GM19395 (cell line): ENCODE data around the gene CD93.

Experiments used
- ATAC-seq: cut with Tn5 transposase; IDR thresholded peaks from one replicate; pipeline ENCODE4 v1.9.1; 2021; ENCODE audit warnings: mild to moderate bottlenecking, moderate library complexity; ENCODE audit not compliant: unreplicated experiment

The CD93 gene

DNA sequence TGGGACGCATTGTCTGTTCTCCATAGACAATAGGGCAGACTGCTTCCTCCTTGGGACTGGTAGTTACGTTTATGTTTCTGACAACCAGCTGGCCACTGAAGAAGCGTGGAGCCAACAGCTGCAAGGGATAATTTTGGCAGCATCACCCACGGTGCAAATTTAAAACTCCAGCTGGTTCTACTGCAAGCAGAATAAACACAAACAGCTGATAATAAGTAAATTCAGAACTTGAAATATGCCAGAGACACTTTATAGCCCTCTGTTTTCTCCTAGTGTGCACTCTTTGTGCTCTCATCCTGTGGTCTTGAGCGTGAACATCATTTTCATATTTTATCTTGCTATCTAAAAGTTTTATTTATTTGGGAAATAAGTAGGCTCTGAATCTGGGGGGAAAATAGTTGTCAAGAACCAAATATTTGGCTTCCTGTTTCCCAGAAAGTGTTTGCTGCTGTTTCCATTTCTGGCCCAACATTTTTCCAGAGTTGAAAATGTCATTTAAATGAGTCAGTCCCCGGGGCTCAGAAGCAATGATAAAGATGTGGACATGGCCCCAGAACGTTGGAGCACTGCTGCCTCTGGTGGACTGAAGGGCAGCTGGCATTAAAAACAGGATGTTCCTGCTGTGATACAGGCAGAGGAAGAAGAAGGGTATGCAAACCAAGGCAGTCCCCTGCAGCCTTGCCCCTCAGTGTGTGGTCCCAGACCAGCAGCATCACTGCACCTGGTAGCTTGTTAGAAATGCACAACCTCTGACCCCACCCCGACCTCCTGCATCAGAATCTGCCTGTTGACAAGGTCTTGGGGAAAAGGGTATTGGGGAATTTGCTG, 24.2 kb downstream of the CD93 start:
- ATAC-seq: no peak

DNA sequence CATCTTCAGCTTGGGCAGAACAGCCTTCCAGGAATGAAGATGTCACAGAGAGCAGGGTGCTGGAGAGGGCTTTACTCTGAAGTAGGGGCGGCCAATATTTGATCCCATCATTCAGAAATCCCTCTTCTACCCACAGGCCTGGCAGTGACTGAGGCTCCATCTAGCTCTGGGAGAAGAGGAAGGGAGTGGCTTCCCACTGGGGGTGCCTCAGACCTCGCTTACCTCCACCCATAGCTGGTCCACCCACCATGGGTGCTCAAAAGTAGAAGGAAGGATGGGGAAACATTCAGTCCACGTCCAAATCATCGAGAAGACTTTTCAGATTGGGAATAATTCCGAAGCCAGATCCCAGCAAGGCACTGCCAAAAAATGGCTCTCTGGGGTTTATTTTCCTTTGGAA, 24.9 kb downstream of the CD93 start:
- ATAC-seq: no peak

DNA sequence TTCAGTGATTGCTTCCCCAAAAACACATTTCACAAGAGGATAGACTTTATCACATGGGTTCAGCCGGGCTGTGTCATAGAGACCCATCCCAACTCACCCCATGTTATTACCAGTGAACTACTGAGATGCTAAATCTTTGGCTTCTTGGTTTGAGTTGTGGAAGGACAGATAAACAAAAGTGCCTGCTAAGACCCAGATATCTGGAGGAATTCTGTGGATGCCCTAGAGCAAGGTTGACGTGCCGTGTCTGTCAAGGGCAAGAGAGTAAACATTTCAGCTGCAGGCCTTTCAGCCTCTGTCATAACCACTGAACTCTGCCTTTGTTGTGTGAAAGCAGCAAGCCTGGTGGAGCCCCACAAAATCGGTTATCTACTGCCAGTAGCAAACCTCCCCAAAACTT, 25.5 kb downstream of the CD93 start:
- ATAC-seq: no peak

DNA sequence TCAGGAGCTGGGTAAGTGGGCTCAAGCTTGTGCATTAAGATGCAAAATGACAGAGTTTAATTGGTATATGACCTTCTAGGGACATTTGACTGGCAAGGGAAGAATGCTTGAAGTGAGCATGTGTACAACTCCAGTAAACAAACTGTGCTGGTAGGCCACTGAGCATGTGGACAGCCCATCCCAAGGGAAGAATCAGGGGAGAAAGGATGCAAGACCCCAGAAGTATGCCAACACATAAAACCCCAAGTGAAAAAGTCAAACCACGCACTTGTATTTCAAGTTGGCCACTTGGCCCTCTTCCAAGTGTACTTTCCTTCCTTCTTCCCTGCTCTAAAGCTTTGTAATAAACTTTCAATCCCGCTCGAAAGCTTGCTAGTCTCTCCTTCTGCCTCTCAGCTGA, 26.3 kb downstream of the CD93 start:
- no peak for ATAC-seq

DNA sequence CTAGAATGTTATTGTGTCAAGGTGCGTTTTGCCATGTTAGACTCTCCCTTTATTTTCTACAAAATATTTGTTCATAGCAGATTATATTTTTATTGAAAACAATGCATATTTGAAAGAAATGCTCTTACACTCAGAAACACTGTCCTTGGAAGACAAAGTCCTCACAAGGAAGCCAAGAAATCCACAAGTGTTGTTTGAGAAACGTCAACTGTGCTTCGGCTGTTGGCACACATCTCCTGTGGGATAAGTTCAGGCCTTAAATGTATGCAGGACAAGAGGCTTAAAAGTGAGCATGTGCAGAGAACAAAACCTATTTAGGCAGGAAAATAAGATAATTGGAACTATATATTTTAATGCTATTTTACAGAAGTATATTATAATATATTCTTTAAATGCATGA, 27.1 kb downstream of the CD93 start:
- ATAC-seq: no peak

DNA sequence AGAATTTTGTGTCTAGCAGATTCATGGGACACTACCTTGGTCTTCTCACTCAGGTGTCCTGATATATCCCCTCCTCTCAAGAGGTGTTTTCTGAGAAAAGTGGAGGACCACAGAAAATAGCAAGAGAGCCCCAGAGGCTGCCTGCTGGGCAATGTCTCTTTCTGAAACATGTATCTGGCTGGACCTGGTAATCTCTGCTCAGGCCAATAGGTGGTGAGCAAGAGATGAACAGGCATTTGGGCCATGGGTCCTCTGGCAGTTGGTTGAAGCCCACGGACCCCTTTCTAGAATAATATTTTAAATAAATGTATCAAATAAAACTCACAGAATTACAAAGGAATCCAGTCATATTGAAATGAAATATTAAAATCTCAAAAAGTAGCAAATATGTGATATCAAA, 27.9 kb downstream of the CD93 start:
- ATAC-seq: no peak

DNA sequence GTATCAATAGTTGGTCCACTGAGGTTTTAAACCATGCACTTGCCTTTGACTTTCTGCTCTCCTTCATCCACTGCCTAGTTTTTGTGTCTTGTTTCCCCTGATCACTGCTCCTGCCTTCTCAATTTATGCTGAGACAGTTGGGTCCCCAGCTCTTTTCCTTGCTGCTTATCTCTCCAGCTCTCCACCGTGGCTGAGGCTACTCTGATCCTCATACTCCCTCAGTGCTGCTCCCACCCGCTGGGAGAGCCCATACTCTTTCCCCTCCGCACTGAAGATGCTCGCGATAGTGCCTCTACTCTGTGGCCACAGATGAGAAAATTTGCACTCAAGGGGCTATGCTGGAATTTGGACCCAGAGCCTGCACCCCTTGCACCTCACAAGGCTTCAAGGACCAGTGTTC, 33.2 kb downstream of the CD93 start:
- ATAC-seq: no peak

DNA sequence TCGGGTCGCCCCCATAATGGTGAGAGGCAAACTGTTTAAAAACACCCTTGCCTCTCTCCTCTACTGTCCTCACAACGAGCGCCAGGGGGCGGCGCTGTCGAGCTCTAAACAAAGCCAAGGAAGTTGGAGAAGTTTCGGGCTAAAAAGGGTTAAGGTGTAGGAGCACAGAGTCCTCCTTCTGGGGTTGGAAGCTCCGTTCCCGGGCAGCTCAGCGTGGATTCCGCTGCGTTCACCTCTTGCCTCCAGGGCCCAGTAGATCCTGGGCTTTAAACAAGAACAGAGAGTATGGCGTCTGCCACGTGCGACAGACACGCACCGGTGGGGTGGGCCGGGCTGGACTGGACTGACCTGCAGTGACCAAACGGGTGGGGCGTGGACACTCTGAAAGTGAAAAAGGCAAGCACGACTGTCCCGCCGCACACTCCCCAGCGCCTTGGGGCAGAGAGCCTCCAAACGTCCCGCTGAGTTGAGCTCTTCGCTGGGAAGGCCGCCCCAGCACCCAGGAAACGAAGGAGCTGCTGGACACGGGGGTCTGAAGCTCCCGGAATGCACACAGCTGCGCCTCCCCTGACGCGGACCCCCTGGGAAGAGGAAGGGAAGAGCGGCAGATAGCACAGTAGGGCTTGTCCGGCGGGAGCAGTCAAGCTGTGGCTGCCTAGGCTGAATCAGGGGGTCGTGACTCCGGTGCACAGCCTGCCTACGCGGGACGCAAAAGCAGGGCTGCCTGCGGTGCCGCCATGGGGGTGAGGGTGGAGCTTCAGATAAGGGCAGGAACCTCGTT, 35.1 kb downstream of the CD93 start:
- no peak for ATAC-seq

DNA sequence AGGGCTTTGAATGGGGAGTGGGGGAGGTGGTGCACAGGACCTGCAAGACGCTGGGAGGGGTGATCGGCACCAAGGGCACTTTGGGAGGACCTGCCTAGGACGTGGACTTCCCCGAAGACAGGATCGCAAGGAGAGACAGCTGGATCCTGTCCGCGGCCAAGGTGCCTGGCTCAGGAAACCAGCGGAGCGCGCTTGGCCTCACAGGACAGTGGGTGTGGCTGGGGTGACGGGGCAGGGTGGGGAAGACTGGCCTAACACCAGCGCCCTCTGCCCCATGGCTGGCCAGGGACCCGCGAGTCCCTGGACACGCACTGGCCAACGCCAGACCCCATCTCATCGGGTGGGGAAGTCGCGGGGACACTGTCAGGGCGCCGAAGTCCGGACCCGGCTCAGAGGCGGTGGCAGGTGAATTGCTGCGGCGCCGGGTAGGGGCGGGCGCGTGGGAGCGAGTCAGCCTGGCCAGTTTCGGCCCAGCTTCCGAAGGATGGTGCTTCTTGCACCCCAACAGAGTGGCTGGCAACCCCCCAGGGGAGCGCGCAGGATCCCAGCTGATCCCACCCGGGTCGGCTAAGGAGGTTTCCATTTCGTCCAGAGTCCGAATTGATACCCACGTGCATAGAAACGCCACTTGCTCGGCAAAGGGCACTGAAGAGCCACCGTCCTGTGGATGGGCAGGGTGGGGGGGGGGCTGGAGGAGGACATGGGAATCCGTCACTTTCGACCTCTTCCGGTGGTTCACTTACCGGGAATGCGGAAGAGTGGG, 35.9 kb downstream of the CD93 start:
- no peak for ATAC-seq

DNA sequence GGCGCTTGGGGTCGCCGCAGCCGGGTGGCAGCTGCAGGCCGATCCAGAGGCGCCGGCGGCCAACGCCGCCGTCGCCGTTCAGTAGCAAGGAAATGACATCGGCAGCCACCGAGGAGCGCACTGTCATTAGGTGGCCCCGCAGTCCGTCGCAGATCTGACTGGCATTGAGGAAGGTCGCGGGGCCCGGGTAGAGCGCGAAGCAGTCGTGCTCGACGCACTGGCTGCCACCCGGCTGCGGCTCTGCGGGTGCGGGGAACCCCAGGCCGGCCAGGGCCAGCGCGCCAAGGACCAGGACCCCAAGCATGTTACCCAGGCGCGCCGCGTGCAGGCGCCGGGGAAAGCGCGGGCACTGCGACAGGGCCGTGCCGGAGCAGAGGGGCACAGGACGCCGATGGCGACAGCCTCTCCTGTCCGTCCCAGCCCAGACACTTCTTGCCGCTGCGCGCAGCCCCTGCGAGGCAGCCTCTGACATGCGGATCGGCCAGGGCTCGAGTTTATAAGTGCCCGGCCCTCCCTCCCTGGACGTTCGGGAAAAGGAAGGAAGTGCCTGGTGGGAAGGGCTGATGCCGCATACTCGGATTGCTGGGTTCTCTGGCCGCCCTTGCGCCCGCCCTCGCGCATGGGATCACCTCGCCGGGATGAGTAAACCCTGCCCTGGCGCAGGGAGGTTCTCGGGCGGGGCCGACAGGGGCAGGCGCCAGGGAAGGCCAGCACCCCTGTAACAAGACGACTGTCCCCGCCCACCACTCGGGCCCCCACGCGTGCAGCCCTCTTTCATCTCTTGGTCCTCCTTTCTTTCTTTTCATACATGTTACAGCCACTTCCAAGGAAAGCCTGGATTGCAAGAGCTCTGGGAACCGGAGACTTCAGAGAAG, 36.7 kb downstream of the CD93 start, which contains the start of gene THBD:
Gene THBD (minus strand): TSS at position 472 of the 875 bp plus-strand sequence. CDS start 168 bp downstream, at position 304.
- ATAC-seq: no peak

DNA sequence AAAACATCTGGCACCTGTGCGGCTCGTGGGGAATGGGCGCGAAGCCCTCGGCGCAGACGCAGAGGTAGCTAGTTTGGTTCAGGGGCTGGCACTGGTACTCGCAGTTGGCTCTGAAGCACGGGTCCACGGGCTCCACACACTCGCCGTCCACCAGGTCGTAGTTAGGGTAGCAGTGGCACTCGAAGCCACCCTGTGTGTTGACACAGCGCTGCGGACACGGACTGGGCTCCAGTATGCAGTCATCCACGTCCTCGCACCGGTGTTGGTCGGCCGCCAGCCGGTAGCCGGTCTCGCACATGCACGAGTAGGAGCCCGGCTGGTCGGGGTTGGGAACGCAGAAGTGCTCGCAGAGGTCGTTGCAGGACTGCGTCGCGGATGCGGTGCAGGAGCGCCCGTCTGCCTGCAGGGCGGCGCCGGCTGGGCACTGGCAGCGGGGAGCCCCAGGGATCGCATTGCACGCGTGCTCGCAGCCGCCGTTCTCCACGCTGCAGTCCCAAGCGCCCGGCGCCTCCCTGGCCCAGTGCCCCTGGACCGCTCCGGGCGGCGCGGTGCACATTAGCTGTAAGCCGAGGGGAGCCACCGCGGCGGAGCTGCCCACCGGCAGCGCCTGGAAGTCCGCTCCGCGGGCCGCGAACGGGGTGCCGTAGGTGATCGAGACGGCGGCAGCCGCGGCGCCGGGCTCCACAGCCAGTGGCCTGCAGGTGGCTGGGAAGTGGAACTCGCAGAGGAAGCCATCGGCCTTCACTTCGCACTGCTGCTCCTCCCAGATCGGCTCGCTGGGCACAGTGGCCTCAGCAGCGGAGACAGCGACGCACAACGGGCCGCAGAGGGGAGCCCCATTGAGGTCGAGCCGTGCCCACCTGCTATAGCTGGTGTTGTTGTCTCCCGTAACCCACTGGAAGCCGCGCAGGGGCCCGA, 37.6 kb downstream of the CD93 start:
- no peak for ATAC-seq

DNA sequence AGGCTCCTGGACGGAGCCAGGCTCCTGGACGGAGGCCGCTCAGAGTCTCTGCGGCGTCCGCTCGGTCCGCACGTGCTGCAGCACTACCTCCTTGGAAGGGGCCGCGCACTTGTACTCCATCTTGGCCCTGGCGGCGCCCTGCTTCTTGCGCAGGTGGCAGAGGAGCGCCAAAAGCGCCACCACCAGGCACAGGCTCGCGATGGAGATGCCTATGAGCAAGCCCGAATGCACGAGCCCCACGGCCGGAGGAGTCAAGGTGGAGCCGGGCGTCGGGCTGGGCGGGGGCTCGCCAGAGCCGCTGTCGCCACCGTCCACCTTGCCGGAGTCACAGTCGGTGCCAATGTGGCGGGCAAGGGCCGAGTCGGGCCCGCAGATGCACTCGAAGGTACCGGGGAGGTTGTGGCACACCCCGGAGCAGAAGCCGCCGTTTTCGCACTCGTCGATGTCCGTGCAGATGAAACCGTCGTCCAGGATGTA, 38.3 kb downstream of the CD93 start:
- ATAC-seq: no peak

DNA sequence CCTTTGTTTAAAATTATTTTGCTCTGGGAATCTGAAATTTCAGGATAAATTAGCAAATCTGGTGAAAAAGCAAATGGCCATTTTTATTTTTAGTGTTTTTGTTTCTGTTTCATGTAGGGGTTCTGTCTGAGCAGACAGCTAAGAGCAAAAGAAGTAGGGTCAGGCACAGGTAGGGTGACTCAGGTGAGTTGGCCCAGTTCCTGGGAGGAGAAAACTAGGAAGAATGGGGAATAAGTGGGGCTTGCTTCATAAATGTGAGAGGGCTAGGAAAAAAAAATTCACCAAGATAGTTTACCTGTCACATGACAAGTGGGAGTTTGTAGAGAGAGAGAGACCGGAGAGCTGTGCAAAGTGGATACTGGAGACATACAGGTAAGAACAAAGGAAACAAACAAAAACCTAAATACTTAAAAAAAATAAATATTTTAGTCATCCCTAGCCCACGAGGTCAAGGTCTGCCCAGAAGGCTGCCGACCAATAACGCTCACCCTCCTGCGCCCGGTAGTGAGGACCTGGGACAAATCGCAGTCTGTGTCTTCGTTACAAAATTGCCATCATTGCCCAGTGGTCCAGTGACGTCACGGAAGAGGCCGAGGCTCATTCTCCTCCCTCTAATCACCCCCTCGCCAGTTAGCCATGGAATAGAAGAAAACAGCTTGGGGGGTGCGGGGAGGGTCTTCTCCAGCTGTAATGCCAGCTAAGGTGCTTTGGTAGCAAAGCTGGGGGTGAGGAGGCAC, 39.0 kb downstream of the CD93 start:
- ATAC-seq: no peak

DNA sequence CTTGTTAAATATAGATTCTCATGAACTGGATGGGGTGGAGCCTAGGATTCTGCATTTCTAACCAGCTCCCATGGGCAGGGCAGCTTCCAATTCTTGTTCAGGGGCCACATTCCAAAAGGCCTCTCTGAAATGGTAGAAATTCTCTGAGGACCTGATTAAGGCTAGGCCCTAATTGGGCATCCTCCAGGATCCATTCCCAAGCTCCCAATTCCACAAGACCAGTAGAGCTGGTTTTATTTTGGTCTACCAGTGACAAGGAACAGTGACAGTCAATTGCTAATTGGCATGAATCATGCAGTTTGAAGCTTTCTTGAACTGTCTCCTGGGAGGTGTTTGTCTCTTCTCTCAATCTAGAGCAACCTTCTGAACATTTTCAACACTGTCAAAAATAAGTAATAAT, 39.7 kb downstream of the CD93 start:
- ATAC-seq: no peak

DNA sequence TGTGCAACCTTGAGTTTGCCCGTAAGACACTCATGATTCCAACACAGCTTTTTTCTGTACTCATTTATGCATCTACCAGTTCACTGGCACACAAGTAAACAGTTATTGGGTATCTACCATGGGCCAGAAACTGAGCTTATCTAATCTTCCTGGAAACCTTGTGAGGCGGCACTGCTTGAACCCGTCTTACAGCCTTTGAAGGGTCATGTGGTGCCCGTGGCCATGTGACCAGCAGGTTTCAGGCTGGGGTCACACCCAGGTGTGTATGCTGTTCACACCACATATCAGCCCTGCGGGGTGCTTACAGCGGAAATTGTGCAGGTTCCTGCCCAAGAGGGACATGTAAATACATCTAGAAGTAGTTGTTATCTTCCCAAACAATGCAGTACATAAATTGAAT, 42.7 kb downstream of the CD93 start:
- ATAC-seq: no peak

DNA sequence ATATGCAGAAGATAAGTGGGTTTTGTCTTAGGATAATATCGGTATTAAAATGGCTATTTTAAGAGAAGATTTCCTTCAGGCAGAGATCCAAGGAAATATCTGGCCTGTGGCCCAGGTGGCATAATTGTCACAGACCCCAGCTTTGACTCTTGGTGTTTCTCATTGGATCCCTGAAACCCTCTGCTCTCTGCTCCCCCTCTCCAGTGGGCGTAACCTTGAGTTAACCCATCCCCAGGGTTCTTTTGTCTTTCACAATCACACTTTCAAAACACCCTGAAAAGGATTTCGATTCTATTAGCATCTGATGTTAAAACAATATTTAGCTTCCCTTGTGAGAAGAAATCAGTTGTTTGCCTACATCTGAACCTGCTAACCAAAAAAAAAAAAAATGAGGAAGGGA, 43.9 kb downstream of the CD93 start:
- ATAC-seq: no peak

DNA sequence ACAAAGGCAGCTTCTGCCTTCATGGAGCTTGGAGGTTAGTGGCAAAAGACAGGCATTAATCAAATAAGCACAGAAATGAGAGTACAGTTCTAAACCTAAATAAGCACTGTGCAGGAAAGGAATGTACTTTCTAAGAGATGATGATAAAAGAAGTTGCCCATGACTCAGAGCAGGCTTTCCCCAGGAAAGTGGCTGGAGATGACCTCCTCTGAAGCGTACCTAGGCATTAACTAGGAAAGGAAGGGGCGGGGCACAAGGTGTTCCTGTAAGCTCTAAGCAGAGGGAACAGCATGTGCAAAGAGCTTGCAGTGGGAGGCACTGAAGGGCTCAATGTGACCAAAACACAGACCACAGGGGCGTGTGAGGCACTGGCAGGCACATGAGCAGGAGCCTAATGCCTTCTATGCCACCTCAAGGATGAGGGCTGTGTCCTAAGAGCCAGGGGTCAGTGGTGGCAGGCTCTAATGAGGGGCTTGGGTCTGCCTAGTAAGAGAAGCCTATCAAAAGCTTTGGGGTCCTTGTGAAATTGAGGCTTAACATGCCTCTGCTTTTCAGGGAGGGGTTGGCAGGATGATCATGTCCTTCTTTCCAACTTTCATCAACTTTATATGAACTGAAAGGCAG, 46.1 kb downstream of the CD93 start:
- ATAC-seq: no peak
